Islet of Langerhans (tissue), 1 donor: Measurements from ENCODE around the gene TIMP3.

ENCODE experiments used
- FAIRE-seq: peaks from one replicate; lab custom pipeline; 2011; peaks lifted over from hg19 to GRCh38; lab: Jason Lieb, UNC

TIMP3 gene

DNA sequence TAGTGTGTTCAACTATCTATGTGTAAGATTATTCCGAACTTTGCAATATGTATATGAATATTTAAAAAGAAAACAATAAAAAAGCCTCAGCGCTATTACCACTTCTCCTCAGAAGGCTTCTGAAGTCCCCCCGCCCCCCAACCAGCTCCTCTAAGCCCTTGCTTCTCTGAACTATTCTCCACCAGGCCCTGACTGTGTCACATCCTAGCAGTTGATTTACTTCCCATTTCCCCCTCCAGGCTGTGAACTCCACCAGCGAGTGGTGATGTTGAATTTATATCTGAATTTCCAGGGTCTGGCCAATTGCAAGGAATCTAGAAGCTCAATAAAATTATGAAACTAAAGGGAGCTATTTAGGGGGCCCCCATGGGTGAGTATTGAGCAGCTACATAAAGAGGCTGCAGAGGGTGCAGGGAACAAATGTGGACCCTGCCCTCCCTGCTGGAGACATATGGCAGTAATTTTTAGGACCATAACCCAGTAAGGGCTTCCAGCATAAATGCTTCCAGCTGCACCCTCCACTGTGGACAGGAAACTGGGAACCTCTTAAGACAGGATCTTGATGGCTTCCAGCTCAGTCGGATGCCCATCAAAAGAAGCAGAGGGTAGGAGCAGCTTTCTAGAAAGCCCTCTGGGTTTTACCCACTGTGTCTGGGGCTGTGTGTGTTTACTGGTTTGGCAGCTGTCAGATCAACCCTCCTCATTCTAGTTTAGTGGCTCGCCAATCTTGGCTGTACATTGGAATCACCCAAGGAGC lies 81.4 kb downstream of the TIMP3 start:
- no peak for FAIRE-seq

DNA sequence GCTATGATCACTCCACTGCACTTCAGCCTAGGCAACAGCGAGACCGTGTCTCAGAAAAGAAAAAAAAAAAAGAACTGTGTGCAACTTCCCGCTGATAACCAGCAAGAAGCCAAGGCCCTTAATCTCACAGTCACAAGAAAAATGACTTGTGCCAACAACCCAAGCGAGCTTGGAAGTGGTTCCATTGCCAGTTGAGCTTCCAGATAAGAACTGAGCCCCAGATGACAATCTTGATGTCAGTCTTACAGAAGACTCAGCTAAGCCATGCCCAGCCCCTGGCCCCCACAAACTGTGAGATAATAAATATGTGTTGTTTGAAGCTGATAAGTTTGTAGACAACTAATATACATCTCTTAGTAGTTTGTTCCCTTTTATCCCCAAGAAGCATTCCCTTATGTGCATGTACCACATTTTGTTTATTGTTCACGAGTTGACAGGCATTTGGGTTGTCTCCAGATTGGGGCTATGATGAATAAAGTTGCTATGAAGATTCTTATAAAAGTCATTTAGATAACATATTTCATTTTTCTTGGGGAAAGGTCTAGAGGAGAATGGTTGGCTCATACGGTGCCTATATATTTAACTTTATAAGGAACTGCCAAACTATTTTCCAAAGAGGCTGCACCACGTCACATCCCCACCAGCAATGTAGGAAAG lies 85.9 kb downstream of the TIMP3 start:
- FAIRE-seq = no peak

DNA sequence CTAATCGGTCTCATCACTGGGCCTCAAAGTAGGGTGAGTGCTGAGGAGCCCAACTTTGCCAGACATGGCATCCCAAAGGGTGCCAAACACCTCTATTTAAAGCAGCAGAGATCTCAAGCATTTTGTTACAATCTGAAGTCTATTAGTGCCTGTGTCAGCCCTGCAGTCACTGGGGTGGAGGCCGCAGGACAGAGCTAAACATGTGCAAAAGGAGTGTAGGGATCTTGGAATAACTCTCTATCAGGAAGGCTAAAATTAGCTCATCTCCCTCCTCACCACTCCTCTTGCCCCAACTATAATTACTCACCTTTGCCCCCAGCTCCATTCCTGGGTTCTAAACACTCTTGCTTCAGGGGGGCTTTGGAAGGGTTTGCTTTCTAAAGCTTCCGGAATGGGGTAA lies 87.5 kb downstream of the TIMP3 start:
- no peak for FAIRE-seq

DNA sequence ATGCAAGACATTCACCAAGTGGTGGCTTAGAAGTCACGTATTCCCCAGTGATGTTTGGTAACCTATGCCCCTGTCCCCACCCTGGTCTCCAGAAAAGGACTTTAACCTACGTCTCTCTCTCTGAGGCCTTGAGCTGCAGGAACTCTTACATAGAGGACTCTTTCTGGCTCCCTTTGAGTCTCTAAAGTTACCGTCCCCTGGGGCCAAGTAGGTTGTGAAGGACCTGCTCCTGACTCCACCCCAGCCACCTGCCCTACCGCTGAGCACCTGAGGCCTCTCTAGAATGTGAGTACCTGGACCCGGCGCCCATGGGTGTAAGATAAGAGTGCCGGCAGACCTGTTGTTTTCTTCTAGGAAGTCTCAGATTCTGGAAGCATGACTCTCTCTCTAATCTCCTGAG lies 95.4 kb downstream of the TIMP3 start:
- no peak for FAIRE-seq

DNA sequence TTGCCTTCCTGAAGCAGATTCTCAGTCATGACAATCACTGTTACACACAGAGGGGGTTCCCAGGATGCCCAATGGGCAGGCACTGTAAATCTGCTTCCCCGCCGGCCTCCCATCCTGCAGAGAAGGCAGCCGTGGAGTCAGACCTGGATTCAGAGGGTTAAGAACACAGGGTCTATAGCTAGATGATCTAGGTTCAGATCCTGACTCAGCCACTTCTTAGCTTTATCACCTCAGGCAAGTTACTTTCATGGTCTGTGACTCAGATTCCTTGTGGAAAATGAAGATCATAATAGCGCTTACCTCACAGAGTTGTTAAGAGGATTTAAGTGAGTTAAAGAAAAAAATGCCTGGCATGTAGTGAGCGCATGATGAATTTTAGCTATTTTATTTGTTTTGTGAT lies 95.9 kb downstream of the TIMP3 start:
- FAIRE-seq = no peak

DNA sequence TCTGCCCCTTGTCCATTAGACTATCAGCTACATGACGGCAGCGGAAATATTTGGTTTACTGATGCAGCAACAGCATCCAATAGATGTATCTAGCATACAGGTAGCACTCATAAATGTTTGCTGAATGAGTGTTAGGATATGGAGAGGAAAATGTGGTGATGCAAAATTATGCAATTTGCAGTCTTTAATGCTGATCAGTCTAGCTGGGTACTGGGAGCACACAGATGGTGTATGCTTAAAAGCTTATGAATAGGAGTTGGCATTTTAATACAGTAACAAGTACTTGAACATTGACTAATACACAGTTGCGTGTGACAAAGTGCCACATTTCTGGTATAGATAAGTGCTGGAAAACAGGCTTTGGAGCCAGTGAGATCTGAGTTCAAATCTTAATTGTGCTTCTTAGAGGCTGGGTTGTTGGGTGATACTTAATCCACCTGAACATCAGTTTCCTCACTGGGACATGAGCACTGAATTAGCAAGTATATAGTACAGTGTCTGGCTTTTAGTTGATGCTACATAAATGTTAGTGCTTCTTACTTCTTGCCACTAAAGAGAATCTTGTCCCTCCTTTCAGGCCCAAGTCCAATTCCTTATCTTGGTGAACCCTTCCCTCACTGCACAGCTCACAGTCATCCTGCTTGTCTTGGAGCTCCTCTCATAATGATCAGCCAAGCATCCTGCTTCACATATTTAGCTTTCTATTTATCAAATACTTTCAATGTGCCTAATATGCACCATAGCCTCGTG lies 99.6 kb downstream of the TIMP3 start:
- no peak for FAIRE-seq

DNA sequence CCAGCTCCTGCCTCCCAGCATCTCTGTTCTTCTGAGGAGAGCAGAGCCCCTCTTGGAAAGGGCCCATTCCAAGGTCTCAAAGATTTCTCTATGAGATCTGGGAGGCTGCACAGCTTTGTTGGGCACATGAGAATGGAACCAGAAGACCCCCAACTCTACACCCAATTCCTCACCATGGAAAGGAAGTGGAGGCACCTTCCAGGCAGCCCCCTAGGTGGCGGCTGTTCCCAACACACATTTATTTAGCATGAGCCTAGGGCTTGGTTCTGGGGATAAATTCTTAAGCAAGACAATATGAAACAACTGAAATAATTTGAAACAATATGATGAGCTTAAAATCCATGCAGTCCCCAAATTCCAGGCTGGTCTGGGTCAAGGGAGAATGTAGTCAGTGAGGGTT lies 100.4 kb downstream of the TIMP3 start:
- FAIRE-seq = no peak

DNA sequence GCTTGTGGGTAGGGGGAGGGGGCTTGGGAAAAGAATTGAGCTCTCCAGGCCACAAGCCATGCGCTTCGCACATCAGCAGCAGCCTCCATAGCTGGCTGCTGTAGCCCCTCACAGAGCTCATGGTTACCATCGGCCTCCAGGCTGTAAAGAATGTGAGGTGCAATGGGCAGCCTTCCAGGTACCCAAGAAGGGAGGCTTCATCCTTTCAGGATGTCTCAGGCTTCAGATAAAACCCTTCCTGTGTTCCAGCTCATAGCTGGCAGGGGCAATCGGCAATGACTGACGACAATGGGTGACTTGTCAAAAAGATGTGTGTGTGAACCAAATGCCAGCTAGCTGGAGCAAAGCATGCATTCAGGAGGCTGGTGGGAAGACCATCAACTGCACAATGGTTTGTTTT lies 102.0 kb downstream of the TIMP3 start:
- FAIRE-seq = no peak

DNA sequence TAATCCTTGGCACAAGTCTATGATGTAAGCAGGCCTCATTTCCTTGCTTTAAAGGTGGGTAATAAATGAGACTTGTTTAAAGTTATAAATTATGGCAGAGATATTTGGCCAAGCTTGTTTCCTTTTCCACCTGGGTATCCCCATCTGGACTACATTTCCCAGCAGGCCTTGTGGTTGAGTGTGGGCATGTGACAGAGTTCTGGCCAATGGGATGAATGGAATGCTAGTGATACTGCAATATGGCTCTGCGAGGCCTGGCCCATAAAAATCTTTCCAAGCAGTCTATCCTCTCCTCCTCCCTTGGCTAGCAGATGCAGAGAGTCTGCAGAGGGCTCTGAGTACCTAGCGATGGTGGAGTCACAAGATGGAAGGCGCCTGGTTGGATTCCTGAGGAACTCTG lies 102.5 kb downstream of the TIMP3 start:
- no peak for FAIRE-seq

DNA sequence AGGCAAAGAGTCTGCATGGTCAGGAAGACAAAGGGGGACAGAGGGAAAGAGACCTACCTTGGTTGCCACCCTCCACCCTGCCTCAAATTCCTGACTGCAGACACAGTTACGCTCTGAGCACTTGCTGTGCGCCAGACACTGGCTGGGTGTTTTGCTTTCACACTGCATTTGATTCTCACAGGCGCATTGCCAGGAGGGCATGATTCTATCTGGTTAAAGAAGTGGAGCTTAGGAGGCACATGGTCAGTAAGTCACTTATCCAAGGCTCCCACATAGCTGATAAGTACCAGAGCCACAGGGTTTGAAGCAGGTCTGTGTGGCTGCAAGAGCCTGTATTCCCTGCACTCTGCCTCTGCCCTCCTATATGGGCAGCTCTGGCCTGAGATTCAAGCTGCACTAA lies 103.9 kb downstream of the TIMP3 start:
- no peak for FAIRE-seq

DNA sequence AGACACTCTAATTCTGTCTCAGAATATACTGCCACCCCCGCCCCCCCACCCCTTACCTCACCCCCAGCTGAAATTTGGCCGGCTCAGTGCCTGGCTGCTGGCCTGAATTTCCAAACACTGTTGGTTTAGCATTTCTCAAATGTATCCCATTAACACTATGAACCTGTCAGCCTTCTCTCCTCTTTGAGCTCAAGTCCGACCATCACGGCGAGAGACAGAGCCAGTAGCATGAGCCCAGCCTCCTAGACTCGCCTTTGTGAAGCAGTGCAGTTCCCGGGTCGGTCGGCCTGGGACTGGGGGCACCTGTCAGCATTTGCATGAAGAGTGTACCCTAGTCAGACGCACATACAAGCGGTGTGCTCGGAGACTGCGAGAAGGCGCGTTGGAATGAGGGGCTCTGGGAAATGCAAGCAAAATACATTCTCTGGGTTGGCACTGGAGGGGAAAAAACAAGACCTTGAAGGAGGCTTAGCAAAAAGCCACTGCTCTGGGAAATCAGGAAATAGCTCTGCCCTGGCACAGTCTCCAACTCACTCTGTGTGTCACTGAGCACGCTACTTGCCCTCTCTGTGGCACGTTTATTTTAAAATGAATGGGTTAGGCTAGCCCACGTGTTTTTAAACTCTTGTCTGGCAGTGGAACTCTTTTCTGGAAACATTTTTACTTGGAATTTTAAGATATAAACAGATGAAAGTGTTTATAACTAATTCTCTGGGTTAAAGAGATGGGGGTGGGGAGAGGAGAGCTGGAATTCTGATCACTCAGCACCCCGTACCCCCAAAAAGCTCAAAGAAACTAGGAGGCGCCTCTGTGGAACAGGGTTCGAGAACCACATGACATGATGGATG lies 108.3 kb downstream of the TIMP3 start:
- FAIRE-seq = no peak

DNA sequence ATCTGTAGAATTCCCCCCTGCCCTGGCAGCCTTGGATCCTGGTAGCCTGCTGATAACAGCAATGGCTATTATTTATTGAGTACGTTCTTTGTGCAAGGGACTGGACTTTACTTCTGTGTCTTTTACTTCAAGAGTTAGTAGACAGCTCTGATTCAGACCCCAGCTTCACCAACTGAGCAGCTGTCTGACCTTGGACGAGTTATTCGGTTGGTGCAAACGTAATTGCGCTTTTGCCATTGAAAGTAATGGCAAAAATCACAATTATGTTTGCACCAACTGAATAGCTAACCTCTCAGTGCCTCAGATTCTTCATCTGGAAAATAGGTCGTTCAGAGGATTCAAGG lies 108.9 kb downstream of the TIMP3 start:
- FAIRE-seq = no peak

DNA sequence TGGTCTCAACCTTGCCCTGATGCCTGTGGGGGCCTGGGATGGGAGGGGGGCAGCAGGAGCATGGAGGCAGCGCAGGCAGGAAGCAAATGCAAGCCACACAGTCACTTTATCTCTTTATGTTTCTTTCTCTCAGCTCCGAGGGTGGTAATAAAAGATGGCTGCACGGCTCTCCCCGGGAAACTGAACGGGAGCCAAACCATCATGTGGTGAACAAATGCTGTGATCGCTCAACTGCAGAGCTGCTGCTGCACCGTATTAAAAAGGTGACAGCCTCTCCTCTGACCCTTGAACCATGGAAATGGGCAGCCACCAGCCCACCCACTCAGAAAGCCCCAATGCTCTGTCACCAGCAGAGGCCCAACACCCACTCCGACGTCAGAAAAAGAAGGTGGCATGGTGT lies 110.0 kb downstream of the TIMP3 start:
- no peak for FAIRE-seq
